Omental fat pad (tissue), 4 donors: ENCODE results near the gene CLCN7. TPM values are rescaled to one million over a fixed set of nuclear protein-coding genes. Genes with fewer than 3 reads are reported as not detected.

ENCODE experiments used
- ATAC-seq: fragments of 150-250 bp; one replicate; pipeline ENCODE4 v1.9.1; 2016; ENCODE audit warnings: mild to moderate bottlenecking, moderate library complexity; ENCODE audit not compliant: low FRiP score
- DNase-seq: peaks from one replicate; pipeline ENCODE4 v3.0.0-alpha.2; 2019; ENCODE audit warnings: low spot score
- total RNA-seq, 4 donors: library from RNA; depleted of rRNA; stranded (reverse); fragments of >200 nt; gene quantifications; one replicate each; pipeline ENCODE4 v1.1.0, GENCODE V29; 2016
- TF ChIP-seq, protein P1 (sequence below), 3 donors: fragments of 450-650 bp; IDR thresholded peaks; one replicate each; pipeline ENCODE4 v1.5.1; 2016 to 2017; ENCODE audit warnings: antibody characterized with exemption in 3 of 3, mild to moderate bottlenecking in 3 of 3, moderate library complexity in 2 of 3

CLCN7 gene
- total RNA-seq, 4 donors from 2014 or later: 42.6 to 62.3 (median 52.2) TPM

DNA sequence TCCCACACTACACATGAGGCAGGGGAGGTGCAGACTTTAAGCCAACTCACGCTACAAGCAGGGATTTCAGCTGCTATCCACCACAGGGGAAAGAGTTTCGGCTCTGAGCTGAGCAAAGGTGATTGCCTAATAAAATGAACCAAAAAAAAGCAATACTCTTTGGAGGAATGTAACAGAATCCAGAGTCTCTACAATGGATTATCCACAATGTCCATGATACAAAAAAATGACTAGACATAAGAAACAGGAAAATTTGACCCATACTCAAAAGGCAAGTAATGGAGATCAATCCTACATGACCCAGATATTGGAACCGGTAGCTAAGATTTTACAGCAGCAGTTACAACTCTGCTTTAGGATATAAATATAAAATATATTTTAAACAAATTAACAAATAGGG, 39.7 kb upstream of the CLCN7 start:
- ATAC-seq: no peak
- DNase-seq: no peak
- TF ChIP-seq, protein P1, sequence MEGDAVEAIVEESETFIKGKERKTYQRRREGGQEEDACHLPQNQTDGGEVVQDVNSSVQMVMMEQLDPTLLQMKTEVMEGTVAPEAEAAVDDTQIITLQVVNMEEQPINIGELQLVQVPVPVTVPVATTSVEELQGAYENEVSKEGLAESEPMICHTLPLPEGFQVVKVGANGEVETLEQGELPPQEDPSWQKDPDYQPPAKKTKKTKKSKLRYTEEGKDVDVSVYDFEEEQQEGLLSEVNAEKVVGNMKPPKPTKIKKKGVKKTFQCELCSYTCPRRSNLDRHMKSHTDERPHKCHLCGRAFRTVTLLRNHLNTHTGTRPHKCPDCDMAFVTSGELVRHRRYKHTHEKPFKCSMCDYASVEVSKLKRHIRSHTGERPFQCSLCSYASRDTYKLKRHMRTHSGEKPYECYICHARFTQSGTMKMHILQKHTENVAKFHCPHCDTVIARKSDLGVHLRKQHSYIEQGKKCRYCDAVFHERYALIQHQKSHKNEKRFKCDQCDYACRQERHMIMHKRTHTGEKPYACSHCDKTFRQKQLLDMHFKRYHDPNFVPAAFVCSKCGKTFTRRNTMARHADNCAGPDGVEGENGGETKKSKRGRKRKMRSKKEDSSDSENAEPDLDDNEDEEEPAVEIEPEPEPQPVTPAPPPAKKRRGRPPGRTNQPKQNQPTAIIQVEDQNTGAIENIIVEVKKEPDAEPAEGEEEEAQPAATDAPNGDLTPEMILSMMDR (IDR thresholded peaks at IDR 0.05): no peak

DNA sequence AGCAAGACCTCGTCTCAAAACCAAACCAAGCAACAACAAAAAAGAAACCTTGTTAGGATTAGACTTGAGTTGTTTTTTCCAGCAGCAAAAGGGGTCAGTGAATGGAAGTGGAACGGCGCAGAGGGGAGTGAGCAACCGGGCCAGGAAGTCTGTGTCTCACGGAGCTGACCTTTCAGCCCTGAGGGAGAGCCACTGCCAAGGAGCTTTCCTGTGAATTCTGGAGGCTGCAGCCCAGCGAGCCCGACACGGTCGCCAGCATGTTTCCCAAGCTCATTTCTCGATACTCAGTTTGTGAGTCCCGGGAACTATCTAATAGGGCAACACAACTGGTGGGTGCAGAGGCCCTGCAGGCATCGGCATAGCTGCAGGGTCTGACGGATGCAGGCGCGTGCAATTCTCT, 37.9 kb upstream of the CLCN7 start:
- ATAC-seq (no peak), DNase-seq (no peak)
- TF ChIP-seq, protein P1 (IDR thresholded peaks at IDR 0.05): no peak

DNA sequence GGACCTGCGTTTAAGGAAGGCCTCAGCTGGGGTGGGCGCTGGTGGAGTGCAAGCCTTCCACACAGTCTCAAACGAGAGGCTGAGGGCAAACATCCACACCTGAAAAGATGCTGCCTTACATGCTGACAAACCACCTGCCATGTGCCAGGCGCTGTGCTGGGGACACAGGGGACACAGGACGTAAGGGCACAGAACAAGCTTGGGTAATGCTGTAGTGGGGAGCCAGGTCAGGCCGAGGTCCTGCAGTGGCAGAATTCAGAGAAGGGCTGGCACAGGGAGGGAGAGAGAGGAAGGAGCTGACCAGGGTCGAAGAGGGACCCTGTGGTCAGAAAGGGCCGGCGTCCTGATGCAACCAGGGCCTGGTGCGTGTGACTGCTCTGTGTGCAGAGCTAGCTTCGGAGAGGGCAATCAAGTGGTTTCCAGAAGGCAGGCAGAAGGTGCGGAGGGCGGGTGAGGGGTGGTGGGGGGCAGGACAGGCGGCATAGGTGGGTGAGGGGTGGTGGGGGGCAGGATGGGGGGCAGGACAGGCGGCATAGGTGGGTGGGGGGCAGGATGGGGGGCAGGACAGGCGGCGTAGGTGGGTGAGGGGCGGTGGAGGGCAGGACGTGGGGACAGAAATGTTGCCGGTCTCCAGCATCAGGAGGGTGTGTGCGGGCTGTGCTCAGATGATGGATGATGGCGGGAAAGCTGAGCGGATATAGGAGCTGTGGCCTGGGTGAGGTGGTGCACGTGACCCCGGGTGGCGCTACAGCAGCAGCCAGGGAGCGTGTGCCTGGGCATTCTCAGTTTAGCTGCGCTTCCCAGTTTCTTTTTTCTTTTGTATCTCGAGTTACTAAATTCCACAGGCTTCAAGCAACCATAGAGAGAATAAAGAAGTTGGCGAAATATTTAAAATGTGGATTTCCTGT, 37.1 kb upstream of the CLCN7 start:
- ATAC-seq (no peak), DNase-seq (no peak)
- TF ChIP-seq, protein P1 (IDR thresholded peaks at IDR 0.05): no peak

DNA sequence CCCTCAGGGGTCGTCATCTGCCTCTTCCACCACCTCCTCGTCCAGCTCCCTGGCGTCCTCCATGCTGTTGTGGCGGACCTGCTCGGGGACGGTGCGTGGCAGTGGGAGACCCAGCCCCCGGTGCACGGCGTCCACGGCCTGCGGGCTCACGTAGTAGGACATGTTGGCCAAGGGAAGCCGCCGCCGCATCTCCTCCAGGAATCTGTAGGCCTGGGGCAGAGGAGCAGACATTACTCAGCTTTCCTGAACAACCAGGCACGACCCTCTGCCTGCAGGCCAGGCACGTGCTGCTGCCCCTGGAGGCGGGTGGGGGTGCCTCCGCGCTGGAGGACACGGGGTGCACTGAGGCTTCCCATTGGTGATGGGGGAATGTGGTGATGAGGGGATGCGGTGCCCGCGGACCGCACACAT, 36.1 kb upstream of the CLCN7 start:
- TF ChIP-seq, protein P1 (IDR thresholded peaks at IDR 0.05): no peak
- DNase-seq: no peak
- no peak for ATAC-seq

DNA sequence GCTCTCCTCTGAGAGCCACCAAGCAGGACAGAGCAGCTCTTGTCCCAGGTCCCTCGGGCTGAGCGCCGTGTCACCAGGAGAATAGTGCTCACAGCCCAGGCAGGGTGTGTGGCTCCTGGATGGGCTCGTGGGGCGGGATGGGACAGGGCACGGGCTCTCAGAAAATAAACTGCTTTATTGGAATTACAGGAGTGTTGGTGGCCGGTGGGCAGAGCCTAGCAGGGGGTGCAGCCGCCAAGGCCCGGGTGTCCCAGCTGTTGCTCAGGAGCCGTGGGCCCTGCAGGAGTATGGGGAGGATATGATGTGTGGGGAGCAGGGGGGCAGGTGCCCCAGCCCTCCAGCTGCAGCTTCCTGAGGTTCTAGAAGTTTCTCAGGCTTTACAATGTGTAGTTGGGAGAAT, 35.4 kb upstream of the CLCN7 start:
- DNase-seq (no peak), ATAC-seq (no peak)
- TF ChIP-seq, protein P1 (IDR thresholded peaks at IDR 0.05): no peak

DNA sequence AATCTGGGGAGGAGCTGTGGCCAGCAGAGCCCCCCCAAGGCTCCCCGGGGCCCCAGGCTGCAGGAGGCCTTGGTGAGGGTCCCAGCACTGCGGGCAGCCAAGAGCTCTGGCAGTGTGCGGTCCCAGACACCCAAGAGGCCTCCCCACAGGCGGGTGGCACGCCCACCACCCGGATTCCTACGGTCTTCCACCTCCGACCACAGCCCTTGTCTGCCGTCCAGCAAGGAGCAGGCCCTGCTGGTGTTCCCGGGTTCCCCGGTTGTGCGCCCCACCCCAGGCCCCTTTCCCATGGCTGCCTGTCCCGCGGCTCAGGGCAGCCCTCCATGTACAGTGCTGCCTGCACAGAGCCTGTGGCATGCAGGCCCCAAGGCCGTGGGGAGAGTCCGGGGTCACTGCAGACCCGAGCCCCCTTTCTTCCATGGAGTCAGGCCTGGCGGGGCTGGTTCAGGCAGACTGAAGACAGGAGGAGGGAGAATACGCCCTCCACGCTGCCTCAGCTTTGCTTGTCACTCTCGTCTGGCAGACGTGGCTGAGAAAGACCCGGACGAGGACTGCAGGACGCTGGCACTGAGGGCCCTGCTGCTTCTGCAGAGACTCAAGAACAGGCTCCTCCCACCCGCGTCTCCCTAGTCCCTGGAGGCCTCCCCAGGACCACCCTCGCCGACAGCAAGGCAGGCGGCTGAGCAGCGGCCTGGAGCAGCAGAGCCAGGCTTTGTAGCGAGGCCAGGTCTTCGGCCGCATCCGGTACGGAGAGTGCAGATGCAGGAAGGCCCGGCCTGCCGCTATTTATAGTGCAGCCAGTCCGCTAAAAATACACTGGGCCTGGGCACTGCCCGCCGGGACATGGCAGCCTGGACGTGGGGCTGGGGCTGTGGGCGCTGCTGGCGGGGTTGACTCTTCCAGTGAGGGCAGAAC, 34.7 kb upstream of the CLCN7 start:
- ATAC-seq (no peak), DNase-seq (no peak)
- TF ChIP-seq, protein P1 (IDR thresholded peaks at IDR 0.05): no peak
